ENCODE results near the gene ADCY7.
A peak's percentile ranks its signal among the peaks of the same experiment; 100 is the strongest.

ADCY7 gene

GRCh38 chr16:50259334-50260205 lies 6.8 kb upstream of the ADCY7 start:
- no peaks in the 10 kb centered on the region for H3K36me3 Mint-ChIP-seq
- peaks cover 26% of the 10 kb centered on the region for H3K4me1 Mint-ChIP-seq
- no peaks in the 10 kb centered on the region for H3K9me3 Mint-ChIP-seq
- no peak overlapping the region for H3K4me3 Mint-ChIP-seq
- no peak overlapping the region for H3K27ac Mint-ChIP-seq
- H3K27me3 Mint-ChIP-seq: no peaks in the 10 kb centered on the region

- no peaks in the 10 kb centered on the region for H3K36me3 Mint-ChIP-seq
- no peak overlapping the region for H3K4me3 Mint-ChIP-seq
- peaks cover 34% of the 10 kb centered on the region for H3K4me1 Mint-ChIP-seq
- no peaks in the 10 kb centered on the region for H3K9me3 Mint-ChIP-seq
- H3K27me3 Mint-ChIP-seq: no peaks in the 10 kb centered on the region
- no peak overlapping the region for H3K27ac Mint-ChIP-seq
Observed at GRCh38 chr16:50260206-50261159, 5.9 kb upstream of the ADCY7 start.

- Mint-ChIP-seq H3K4me3 (no peak overlapping the region), H3K36me3 (no peaks in the 10 kb centered on the region), H3K4me1 (peaks cover 41% of the 10 kb centered on the region), H3K27me3 (no peaks in the 10 kb centered on the region), H3K27ac (no peak overlapping the region), H3K9me3 (no peaks in the 10 kb centered on the region)
Observed at GRCh38 chr16:50261160-50261706, 5.1 kb upstream of the ADCY7 start.

GRCh38 chr16:50261707-50262235 lies 4.6 kb upstream of the ADCY7 start:
- H3K27ac Mint-ChIP-seq: peak overlapping the region; percentile 46

GRCh38 chr16:50263060-50263909 lies 3.1 kb upstream of the ADCY7 start:
- Mint-ChIP-seq H3K27ac (peak overlapping the region; percentile 69), H3K4me3 (no peak overlapping the region)

More at GRCh38 chr16:50261707-50262235, 4.6 kb upstream of the ADCY7 start:
- no peaks in the 10 kb centered on the region for H3K9me3 Mint-ChIP-seq
- H3K4me3 Mint-ChIP-seq: no peak overlapping the region
- H3K27me3 Mint-ChIP-seq: no peaks in the 10 kb centered on the region
- peaks cover 42% of the 10 kb centered on the region for H3K4me1 Mint-ChIP-seq
- H3K36me3 Mint-ChIP-seq: no peaks in the 10 kb centered on the region

GRCh38 chr16:50263940-50264929 lies 2.1 kb upstream of the ADCY7 start:
- H3K27me3 Mint-ChIP-seq: no peaks in the 10 kb centered on the region
- H3K36me3 Mint-ChIP-seq: no peaks in the 10 kb centered on the region
- no peaks in the 10 kb centered on the region for H3K9me3 Mint-ChIP-seq
- peaks cover 62% of the 10 kb centered on the region for H3K4me1 Mint-ChIP-seq
- H3K27ac Mint-ChIP-seq: peak overlapping the region; percentile 69
- H3K4me3 Mint-ChIP-seq: peak overlapping the region; percentile 32

More at GRCh38 chr16:50263060-50263909, 3.1 kb upstream of the ADCY7 start:
- Mint-ChIP-seq H3K36me3 (no peaks in the 10 kb centered on the region), H3K4me1 (peaks cover 56% of the 10 kb centered on the region), H3K27me3 (no peaks in the 10 kb centered on the region), H3K9me3 (no peaks in the 10 kb centered on the region)

GRCh38 chr16:50265260-50265659 lies 1.1 kb upstream of the ADCY7 start:
- H3K36me3 Mint-ChIP-seq: no peaks in the 10 kb centered on the region
- H3K4me3 Mint-ChIP-seq: peak overlapping the region; percentile 91
- H3K27ac Mint-ChIP-seq: peak overlapping the region; percentile 86
- no peaks in the 10 kb centered on the region for H3K9me3 Mint-ChIP-seq
- H3K4me1 Mint-ChIP-seq: peaks cover 62% of the 10 kb centered on the region
- no peaks in the 10 kb centered on the region for H3K27me3 Mint-ChIP-seq

- Mint-ChIP-seq H3K4me1 (peaks cover 68% of the 10 kb centered on the region), H3K27me3 (no peaks in the 10 kb centered on the region), H3K4me3 (peak overlapping the region; percentile 91), H3K36me3 (no peaks in the 10 kb centered on the region), H3K9me3 (no peaks in the 10 kb centered on the region), H3K27ac (peak overlapping the region; percentile 86)
Observed at GRCh38 chr16:50265716-50266336, 525 bp upstream of the ADCY7 start.

- H3K36me3 Mint-ChIP-seq: no peaks in the 10 kb centered on the region
- no peaks in the 10 kb centered on the region for H3K9me3 Mint-ChIP-seq
- H3K4me1 Mint-ChIP-seq: peaks cover 81% of the 10 kb centered on the region
- H3K4me3 Mint-ChIP-seq: peak overlapping the region; percentile 91
- peak overlapping the region; percentile 97 for H3K27ac Mint-ChIP-seq
- H3K27me3 Mint-ChIP-seq: no peaks in the 10 kb centered on the region
Observed at GRCh38 chr16:50267151-50267631, 840 bp downstream of the ADCY7 start.

- peaks cover 86% of the 10 kb centered on the region for H3K4me1 Mint-ChIP-seq
- peak overlapping the region; percentile 91 for H3K4me3 Mint-ChIP-seq
- H3K27ac Mint-ChIP-seq: peak overlapping the region; percentile 97
- no peaks in the 10 kb centered on the region for H3K9me3 Mint-ChIP-seq
- no peaks in the 10 kb centered on the region for H3K36me3 Mint-ChIP-seq
- no peaks in the 10 kb centered on the region for H3K27me3 Mint-ChIP-seq
Observed at GRCh38 chr16:50267651-50268050, 1.3 kb downstream of the ADCY7 start.

GRCh38 chr16:50268352-50268751 lies 2.0 kb downstream of the ADCY7 start:
- H3K27me3 Mint-ChIP-seq: no peaks in the 10 kb centered on the region
- peak overlapping the region; percentile 96 for H3K27ac Mint-ChIP-seq
- no peaks in the 10 kb centered on the region for H3K9me3 Mint-ChIP-seq
- H3K36me3 Mint-ChIP-seq: no peaks in the 10 kb centered on the region
- H3K4me1 Mint-ChIP-seq: peaks cover 92% of the 10 kb centered on the region
- H3K4me3 Mint-ChIP-seq: peak overlapping the region; percentile 91

GRCh38 chr16:50269061-50269705 lies 2.8 kb downstream of the ADCY7 start:
- H3K27ac Mint-ChIP-seq: peak overlapping the region; percentile 80
- no peaks in the 10 kb centered on the region for H3K27me3 Mint-ChIP-seq
- peaks cover 92% of the 10 kb centered on the region for H3K4me1 Mint-ChIP-seq
- H3K4me3 Mint-ChIP-seq: peak overlapping the region; percentile 91
- no peaks in the 10 kb centered on the region for H3K36me3 Mint-ChIP-seq
- H3K9me3 Mint-ChIP-seq: no peaks in the 10 kb centered on the region

All from activated naive CD4-positive, alpha-beta T cell treated with anti-CD3 and anti-CD28 coated beads, Interleukin-2, amount 50 U/mL, for 24 hours (primary cell).